K562 (cell line): Measurements from ENCODE around the gene SFRP2. TPM values are rescaled to one million over a fixed set of nuclear protein-coding genes. Genes with fewer than 3 reads are reported as not detected.

Experiments
- ATAC-seq: fragments of 200-7000 bp; cut with Tn5 transposase; 3 replicates; pipeline ENCODE4 v1.9.1; 2020; ENCODE audit warnings: moderate library complexity
- BruUV-seq: library from RNA; stranded (reverse); fragments of 400-500 nt; replicated peaks from 2 replicates; lab custom pipeline; 2021; lab: Mats Ljungman, UMichigan
- CTCF ChIA-PET: fragments of 300-600 bp; formaldehyde crosslinking; extraction: SDS; loops from one replicate; lab custom pipeline; 2021; ENCODE audit warnings: low intra/inter-chr PET ratio; lab: Yijun Ruan, JAX
- POLR2A ChIA-PET: fragments of 300-600, 350-650 bp; sonication (Branson Sonifier 250); formaldehyde crosslinking; extraction: SDS; loops from one replicate; lab custom pipeline; 2021; ENCODE audit warnings: antibody characterized with exemption, inconsistent platforms; lab: Yijun Ruan, JAX
- DNase-seq, 4 experiments: peaks; one replicate each; pipeline versions ENCODE4 v3.0.0 to v3.0.0-alpha.2; 2011 to 2018; ENCODE audit warnings: low spot score in 3 of 4, mixed read lengths in 3 of 4; ENCODE audit errors: extremely low read depth in 1 of 4
- FAIRE-seq: peaks from 2 replicates; lab custom pipeline; 2011; peaks lifted over from hg19 to GRCh38; lab: Jason Lieb, UNC
- H2AFZ ChIP-seq: 2 replicates; pipeline ENCODE4 v1.6.0; 2011; ENCODE audit warnings: low read depth, low read length, control low read depth, inconsistent platforms
- H3K27ac ChIP-seq: fragments of 200-600 bp; 3 replicates; pipeline ENCODE4 v1.8.0; 2011; ENCODE audit warnings: low read depth, mild to moderate bottlenecking, control low read depth, inconsistent platforms, low read length, moderate library complexity, mixed read lengths; ENCODE audit errors: extremely low read depth
- H3K27me3 ChIP-seq, 2 experiments: fragments of 300-600 bp in 1 of 2; 2 replicates in 1 of 2; 3 replicates in 1 of 2; pipeline versions ENCODE4 v1.6.0 to v1.8.0; 2011; ENCODE audit warnings: inconsistent platforms in 2 of 2, low read length in 2 of 2, mild to moderate bottlenecking in 1 of 2, mixed read lengths in 1 of 2, moderate library complexity in 1 of 2; ENCODE audit not compliant: control insufficient read depth in 2 of 2, insufficient read depth in 2 of 2
- H3K36me3 ChIP-seq: fragments of 300-600 bp; 3 replicates; pipeline ENCODE4 v1.8.0; 2011; ENCODE audit warnings: mild to moderate bottlenecking, low read length, inconsistent platforms; ENCODE audit not compliant: control insufficient read depth, insufficient read depth
- H3K4me1 ChIP-seq, 2 experiments: fragments of 200-600 bp in 1 of 2; replicated peaks in 1 of 2; 2 replicates in 1 of 2; 3 replicates in 1 of 2; pipeline versions ENCODE4 v1.5.1 to v1.8.0; 2011; ENCODE audit warnings: inconsistent platforms in 2 of 2, low read length in 2 of 2, mild to moderate bottlenecking in 1 of 2, mixed read lengths in 1 of 2, moderate library complexity in 1 of 2; ENCODE audit not compliant: control insufficient read depth in 2 of 2, insufficient read depth in 2 of 2
- H3K4me2 ChIP-seq: 2 replicates; pipeline ENCODE4 v1.6.1; 2011; ENCODE audit warnings: low read length, control low read depth, inconsistent platforms, mixed read lengths; ENCODE audit not compliant: insufficient read depth
- H3K4me3 ChIP-seq: fragments of 200-600 bp; sonication (generic), shearing (Covaris generic); 2 replicates; pipeline ENCODE4 v1.5.1; 2016; ENCODE audit warnings: control low read depth, inconsistent platforms
- H3K79me2 ChIP-seq: fragments of 200-600 bp; 3 replicates; pipeline ENCODE4 v1.8.0; 2011; ENCODE audit warnings: low read length, inconsistent platforms; ENCODE audit not compliant: control insufficient read depth, insufficient read depth
- H3K9ac ChIP-seq, 2 experiments: 2 replicates each; pipeline versions ENCODE4 v1.6.0 to v1.6.1; 2011; ENCODE audit warnings: low read depth in 2 of 2, low read length in 2 of 2, control low read depth in 1 of 2, inconsistent platforms in 1 of 2, mild to moderate bottlenecking in 1 of 2, mixed read lengths in 1 of 2; ENCODE audit not compliant: insufficient read depth in 1 of 2
- H3K9me1 ChIP-seq: one replicate; pipeline ENCODE4 v1.6.0; 2011; ENCODE audit warnings: inconsistent platforms, mild to moderate bottlenecking, low read length, moderate library complexity; ENCODE audit not compliant: control insufficient read depth, insufficient read depth
- H3K9me3 ChIP-seq: replicated peaks from 2 replicates; pipeline ENCODE4 v1.5.1; 2011; ENCODE audit warnings: low read depth, low read length, inconsistent platforms; ENCODE audit not compliant: control insufficient read depth, insufficient read depth
- H4K20me1 ChIP-seq: replicated peaks from 2 replicates; pipeline ENCODE4 v1.6.1; 2011; ENCODE audit warnings: low read length, inconsistent platforms, mixed read lengths; ENCODE audit not compliant: control insufficient read depth, insufficient read depth
- NCOA2 ChIP-seq, 2 experiments: fragments of 450-650 bp; IDR thresholded peaks; 2 replicates each; pipeline ENCODE4 v1.6.1; 2018; ENCODE audit warnings: mild to moderate bottlenecking in 2 of 2, moderate library complexity in 1 of 2; ENCODE audit not compliant: partially characterized antibody in 2 of 2
- PRPF4 ChIP-seq: fragments of 200-400 bp; formaldehyde crosslinking; IDR thresholded peaks from one replicate; pipeline ENCODE4 v1.6.1; 2017; ENCODE audit warnings: low read length, low read depth, mild to moderate bottlenecking; ENCODE audit not compliant: insufficient read depth, poor library complexity, severe bottlenecking
- ZNF124 ChIP-seq: sonication (generic); formaldehyde crosslinking; IDR thresholded peaks from 2 replicates; pipeline ENCODE4 v1.8.1; 2022; ENCODE audit warnings: missing genetic modification reagents
- ZNF444 ChIP-seq: fragments of 250-450 bp; sonication (Bioruptor Pico); IDR thresholded peaks from 2 replicates; pipeline ENCODE4 v1.4.0; 2020; ENCODE audit warnings: mild to moderate bottlenecking, moderate library complexity
- WGBS: fragments of 100-300 bp; shearing (Covaris generic); methylation state at CpG from one replicate; pipeline ENCODE4 v1.1.6; 2016; ENCODE audit warnings: low coverage, mixed read lengths; ENCODE audit not compliant: insufficient coverage; ENCODE audit errors: missing lambda C conversion rate; 5-methylcytosine and 5-hydroxymethylcytosine counted together
- in situ Hi-C: fragments of 300-500 bp; cut with MboI; formaldehyde crosslinking; loops from 4 replicates; pipeline ENCODE4 v1.15.0; 2018; ENCODE audit warnings: inconsistent platforms, mixed read lengths
- intact Hi-C: fragments of 100-400 bp; cut with micrococcal nuclease; formaldehyde crosslinking; loops from 2 replicates; pipeline ENCODE4 v1.14.2; 2022
- polyA plus RNA-seq, 8 experiments: library from polyadenylated mRNA; depleted of rRNA in 4 of 8; stranded (reverse) in 5 of 8; unstranded in 3 of 8; fragments of >200 nt; fragmentation: Nextera tagmentation in 2 of 8; fragmentation: Illumina TruSeq in 1 of 8; extraction: Ambion mirVana in 2 of 8; extraction: Trizol in 1 of 8; gene quantifications; 2 replicates each; pipeline versions ENCODE4 v1.2.1 to v1.2.3, GENCODE V29; 2011 to 2014; ENCODE audit warnings: inconsistent platforms in 1 of 8, missing spikeins in 1 of 8
- total RNA-seq, 7 experiments: library from RNA; depleted of rRNA in 6 of 7; stranded (reverse); fragments of >200 nt in 6 of 7; fragmentation: Illumina TruSeq in 2 of 7; extraction: Trizol in 2 of 7; gene quantifications; 2 replicates each; pipeline versions ENCODE4 v1.2.1 to v1.2.3, GENCODE V29; 2011 to 2021; ENCODE audit warnings: low replicate concordance in 1 of 7
- TF ChIP-seq, protein P1 (sequence below): sonication (generic); formaldehyde crosslinking; IDR thresholded peaks from 2 replicates; pipeline ENCODE4 v1.8.0; 2022; ENCODE audit warnings: missing genetic modification reagents, mild to moderate bottlenecking, moderate library complexity, borderline replicate concordance
- TF ChIP-seq, protein P2 (sequence below): sonication (generic); formaldehyde crosslinking; IDR thresholded peaks from 2 replicates; pipeline ENCODE4 v1.8.0; 2023; ENCODE audit warnings: mild to moderate bottlenecking, missing genetic modification reagents

SFRP2 gene
- total and polyA plus RNA-seq, 9 of the 15 experiments (the other 6 are each of a cell fraction or from before 2014, with no cell fraction given): 0.29 TPM; not detected in 8

DNA sequence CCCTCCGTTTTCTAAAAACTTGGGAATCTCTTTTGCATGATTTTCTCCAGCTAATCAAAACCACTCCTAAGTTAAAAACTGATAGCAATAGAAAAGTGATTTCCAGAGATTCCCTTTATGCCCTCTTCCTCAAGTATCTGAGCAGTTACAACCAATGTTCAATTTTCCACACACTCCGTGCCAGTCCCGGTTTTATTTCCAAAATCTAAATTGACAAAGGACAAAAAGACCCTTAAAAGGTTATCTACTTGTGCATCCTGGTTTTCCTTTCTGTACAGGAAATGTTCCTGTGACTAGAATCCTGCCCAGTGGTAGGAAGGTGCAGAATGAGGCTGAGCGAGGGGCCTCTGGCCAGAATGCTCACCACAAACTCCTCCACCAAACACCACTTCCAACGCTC lies 1.3 kb downstream of the SFRP2 start:
- H3K79me2 ChIP-seq: no peaks in the 10 kb centered on the region
- no TSS peak for BruUV-seq
- POLR2A ChIA-PET: interaction anchor here (0.6 kb wide), 1 partner anchor 61 kb away, joined by 3 read pairs; no protein-coding TSS in a partner anchor
- TF ChIP-seq, protein P1, sequence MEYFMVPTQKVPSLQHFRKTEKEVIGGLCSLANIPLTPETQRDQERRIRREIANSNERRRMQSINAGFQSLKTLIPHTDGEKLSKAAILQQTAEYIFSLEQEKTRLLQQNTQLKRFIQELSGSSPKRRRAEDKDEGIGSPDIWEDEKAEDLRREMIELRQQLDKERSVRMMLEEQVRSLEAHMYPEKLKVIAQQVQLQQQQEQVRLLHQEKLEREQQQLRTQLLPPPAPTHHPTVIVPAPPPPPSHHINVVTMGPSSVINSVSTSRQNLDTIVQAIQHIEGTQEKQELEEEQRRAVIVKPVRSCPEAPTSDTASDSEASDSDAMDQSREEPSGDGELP: no peak
- TF ChIP-seq ZNF444 (CRISPR knock-in tag): no peak
- TF ChIP-seq ZNF124 (CRISPR knock-in tag): no peak
- TF ChIP-seq PRPF4: no peak
- TF ChIP-seq NCOA2 (IDR thresholded peaks at IDR 0.05; ENCODE audit: partially characterized antibody in 2 of 2): no peak
- TF ChIP-seq, protein P2, sequence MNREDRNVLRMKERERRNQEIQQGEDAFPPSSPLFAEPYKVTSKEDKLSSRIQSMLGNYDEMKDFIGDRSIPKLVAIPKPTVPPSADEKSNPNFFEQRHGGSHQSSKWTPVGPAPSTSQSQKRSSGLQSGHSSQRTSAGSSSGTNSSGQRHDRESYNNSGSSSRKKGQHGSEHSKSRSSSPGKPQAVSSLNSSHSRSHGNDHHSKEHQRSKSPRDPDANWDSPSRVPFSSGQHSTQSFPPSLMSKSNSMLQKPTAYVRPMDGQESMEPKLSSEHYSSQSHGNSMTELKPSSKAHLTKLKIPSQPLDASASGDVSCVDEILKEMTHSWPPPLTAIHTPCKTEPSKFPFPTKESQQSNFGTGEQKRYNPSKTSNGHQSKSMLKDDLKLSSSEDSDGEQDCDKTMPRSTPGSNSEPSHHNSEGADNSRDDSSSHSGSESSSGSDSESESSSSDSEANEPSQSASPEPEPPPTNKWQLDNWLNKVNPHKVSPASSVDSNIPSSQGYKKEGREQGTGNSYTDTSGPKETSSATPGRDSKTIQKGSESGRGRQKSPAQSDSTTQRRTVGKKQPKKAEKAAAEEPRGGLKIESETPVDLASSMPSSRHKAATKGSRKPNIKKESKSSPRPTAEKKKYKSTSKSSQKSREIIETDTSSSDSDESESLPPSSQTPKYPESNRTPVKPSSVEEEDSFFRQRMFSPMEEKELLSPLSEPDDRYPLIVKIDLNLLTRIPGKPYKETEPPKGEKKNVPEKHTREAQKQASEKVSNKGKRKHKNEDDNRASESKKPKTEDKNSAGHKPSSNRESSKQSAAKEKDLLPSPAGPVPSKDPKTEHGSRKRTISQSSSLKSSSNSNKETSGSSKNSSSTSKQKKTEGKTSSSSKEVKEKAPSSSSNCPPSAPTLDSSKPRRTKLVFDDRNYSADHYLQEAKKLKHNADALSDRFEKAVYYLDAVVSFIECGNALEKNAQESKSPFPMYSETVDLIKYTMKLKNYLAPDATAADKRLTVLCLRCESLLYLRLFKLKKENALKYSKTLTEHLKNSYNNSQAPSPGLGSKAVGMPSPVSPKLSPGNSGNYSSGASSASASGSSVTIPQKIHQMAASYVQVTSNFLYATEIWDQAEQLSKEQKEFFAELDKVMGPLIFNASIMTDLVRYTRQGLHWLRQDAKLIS (CRISPR knock-in tag): no peak
- H2AFZ ChIP-seq: no peak overlapping the region
- WGBS: 1% methylated on average over 5 of the region's 5 CpGs
- H4K20me1 ChIP-seq: peaks cover 3% of the 10 kb centered on the region; the same call in 1 of the 2 replicates
- no peak overlapping the region for H3K4me3 ChIP-seq
- H3K27me3 ChIP-seq: peaks cover 34 to 54% of the 10 kb centered on the region in 2 experiments; a peak in 4 of 5 replicates
- intact Hi-C loops (loop anchor here (10.0 kb wide), 1 partner anchor 527 kb away; no protein-coding TSS in a partner anchor), in situ Hi-C loops (no loop called here)
- FAIRE-seq (no peak), DNase-seq (no peak), ATAC-seq (no peak)
- no peaks in the 10 kb centered on the region for H3K36me3 ChIP-seq
- H3K9me1 ChIP-seq: no peaks in the 10 kb centered on the region
- CTCF ChIA-PET: no interaction called here
- no peak overlapping the region for H3K9ac ChIP-seq
- no peak overlapping the region for H3K4me2 ChIP-seq
- no peak overlapping the region for H3K27ac ChIP-seq
- H3K9me3 ChIP-seq: no peaks in the 10 kb centered on the region
- peaks cover 3 to 26% of the 10 kb centered on the region in 2 experiments; a peak in 4 of 5 replicates for H3K4me1 ChIP-seq
